ENCODE results near the gene ARPIN. TPM values are rescaled to one million over a fixed set of nuclear protein-coding genes. Genes with fewer than 3 reads are reported as not detected.

ARPIN gene
- total RNA-seq, 4 donors from 2014 or later: 21.4 to 26.5 (median 24.1) TPM

GRCh38 chr15:89863918-89864317 lies 48.8 kb downstream of the ARPIN start:
- Histone ChIP-seq H3K27me3 (no peaks in the 10 kb centered on the region), H3K36me3 (peaks cover 0 to 22% of the 10 kb centered on the region in 2 donors), H3K9me3 (no peaks in the 10 kb centered on the region), H3K4me3 (replicated peaks in 1 of 3) (no peak overlapping the region), H3K4me1 (no peaks in the 10 kb centered on the region), H3K27ac (no peak overlapping the region)
- DNase-seq: no peak
- TF ChIP-seq CTCF (IDR thresholded peaks at IDR 0.05): no peak
- no peak for TF ChIP-seq POLR2A (IDR thresholded peaks at IDR 0.05)
- intact Hi-C loops (cut with DNase I): no loop called here

GRCh38 chr15:89860891-89861290 lies 51.9 kb downstream of the ARPIN start:
- WGBS, 2 donors: 89% methylated on average over 2 of the region's 2 CpGs
- Histone ChIP-seq H3K36me3 (peaks cover 0 to 22% of the 10 kb centered on the region in 2 donors), H3K9me3 (no peaks in the 10 kb centered on the region), H3K27ac (no peak overlapping the region), H3K4me3 (replicated peaks in 1 of 3) (no peak overlapping the region), H3K4me1 (no peaks in the 10 kb centered on the region), H3K27me3 (no peaks in the 10 kb centered on the region)
- no peak for DNase-seq
- intact Hi-C loops (cut with DNase I): no loop called here
- no peak for TF ChIP-seq CTCF (IDR thresholded peaks at IDR 0.05)
- TF ChIP-seq POLR2A (IDR thresholded peaks at IDR 0.05): no peak

- no peak for DNase-seq
Observed at GRCh38 chr15:89860431-89860830, 52.3 kb downstream of the ARPIN start.

GRCh38 chr15:89858661-89859458 lies 53.9 kb downstream of the ARPIN start:
- intact Hi-C loops (cut with DNase I): no loop called here

More at GRCh38 chr15:89860431-89860830, 52.3 kb downstream of the ARPIN start:
- intact Hi-C loops (cut with DNase I): no loop called here
- TF ChIP-seq POLR2A (IDR thresholded peaks at IDR 0.05) (no peak), CTCF (IDR thresholded peaks at IDR 0.05) (no peak)
- Histone ChIP-seq H3K27ac (no peak overlapping the region), H3K27me3 (no peaks in the 10 kb centered on the region), H3K9me3 (no peaks in the 10 kb centered on the region), H3K36me3 (peaks cover 0 to 21% of the 10 kb centered on the region in 2 donors), H3K4me1 (no peaks in the 10 kb centered on the region), H3K4me3 (replicated peaks in 1 of 3) (no peak overlapping the region)
- 77 to 85% methylated on average over 3 of the region's 3 CpGs for WGBS, 2 donors

More at GRCh38 chr15:89858661-89859458, 53.9 kb downstream of the ARPIN start:
- DNase-seq: no peak
- Histone ChIP-seq H3K4me1 (no peaks in the 10 kb centered on the region), H3K27ac (no peak overlapping the region), H3K4me3 (replicated peaks in 1 of 3) (no peak overlapping the region), H3K27me3 (no peaks in the 10 kb centered on the region), H3K36me3 (peaks cover 0 to 18% of the 10 kb centered on the region in 2 donors), H3K9me3 (no peaks in the 10 kb centered on the region)
- TF ChIP-seq CTCF (IDR thresholded peaks at IDR 0.05) (no peak), POLR2A (IDR thresholded peaks at IDR 0.05) (no peak)
- WGBS, 2 donors: 88 to 94% methylated on average over 9 of the region's 9 CpGs

All from thyroid gland (tissue), 4 donors.